HCT116 (cell line): ENCODE measurements around the gene FLT4. TPM values are rescaled to one million over a fixed set of nuclear protein-coding genes. Genes with fewer than 3 reads are reported as not detected.

Experiments used
- ATAC-seq: fragments of 200-7000 bp; cut with Tn5 transposase; 2 replicates; pipeline ENCODE4 v1.9.1; 2020; ENCODE audit warnings: mild to moderate bottlenecking, moderate library complexity
- BruUV-seq: library from RNA; stranded (reverse); fragments of 400-500 nt; replicated peaks from 2 replicates; lab custom pipeline; 2021; lab: Mats Ljungman, UMichigan
- CTCF ChIA-PET: fragments of 300-600 bp; sonication (Branson Sonifier 250); formaldehyde crosslinking; loops from one replicate; lab custom pipeline; 2021; ENCODE audit warnings: antibody characterized with exemption; lab: Charles Lee
- POLR2A ChIA-PET: fragments of 300-600, 350-600 bp; sonication (Branson Sonifier 250); formaldehyde crosslinking; loops from one replicate; lab custom pipeline; 2021; ENCODE audit warnings: antibody characterized with exemption; lab: Charles Lee
- RAD21 ChIA-PET, 2 experiments: fragments of 300-600 bp; sonication (Branson Sonifier 250); formaldehyde crosslinking; loops; one replicate each; lab custom pipeline; 2023; ENCODE audit warnings: low total read pairs in 2 of 2; ENCODE audit not compliant: uncharacterized antibody in 2 of 2, unreplicated experiment in 2 of 2, low non-redundant PET in 1 of 2; lab: Charles Lee
- DNase-seq: peaks from one replicate; pipeline ENCODE4 v3.0.0-alpha.2; 2010; ENCODE audit warnings: low read depth, low spot score
- H2AFZ ChIP-seq: fragments of 200-600 bp; shearing (Covaris generic), sonication (generic); 2 replicates; pipeline ENCODE4 v1.6.1; 2017; ENCODE audit warnings: low read depth, mixed run types, mixed read lengths, antibody characterized with exemption, low read length; ENCODE audit not compliant: poor library complexity, severe bottlenecking
- H3K27ac ChIP-seq: 2 replicates; pipeline ENCODE4 v1.5.1; 2012; ENCODE audit warnings: low read depth, low read length
- H3K27me3 ChIP-seq: fragments of 200-600 bp; sonication (generic); 2 replicates; pipeline ENCODE4 v1.6.1; 2016; ENCODE audit warnings: mixed run types, low read length, mixed read lengths; ENCODE audit not compliant: insufficient read depth
- H3K36me3 ChIP-seq, 2 experiments: fragments of 200-500 bp in 1 of 2; fragments of 200-600 bp in 1 of 2; sonication (Bioruptor generic) in 1 of 2; sonication (generic) in 1 of 2; 2 replicates each; pipeline versions ENCODE4 v1.5.1 to v1.6.1; 2014 to 2016; ENCODE audit warnings: low read length in 2 of 2, inconsistent platforms in 1 of 2, mixed read lengths in 1 of 2, mixed run types in 1 of 2; ENCODE audit not compliant: insufficient read depth in 2 of 2, control insufficient read depth in 1 of 2
- H3K4me1 ChIP-seq, 2 experiments: fragments of 200-600 bp in 1 of 2; sonication (generic) in 1 of 2; 2 replicates each; pipeline versions ENCODE4 v1.5.1 to v1.6.1; 2012 to 2017; ENCODE audit warnings: low read length in 2 of 2, inconsistent platforms in 1 of 2, mild to moderate bottlenecking in 1 of 2, mixed read lengths in 1 of 2, mixed run types in 1 of 2, moderate library complexity in 1 of 2; ENCODE audit not compliant: insufficient read depth in 2 of 2, control insufficient read depth in 1 of 2
- H3K4me2 ChIP-seq: fragments of 200-600 bp; sonication (generic); 2 replicates; pipeline ENCODE4 v1.6.1; 2017; ENCODE audit warnings: mixed run types, low read length, mixed read lengths
- H3K4me3 ChIP-seq, 2 experiments: fragments of 200-600 bp in 1 of 2; sonication (generic) in 1 of 2; replicated peaks in 1 of 2; 2 replicates each; pipeline ENCODE4 v1.5.1; 2011 to 2016; ENCODE audit warnings: low read length in 2 of 2, control low read depth in 1 of 2, low read depth in 1 of 2, mild to moderate bottlenecking in 1 of 2, mixed read lengths in 1 of 2, mixed run types in 1 of 2
- H3K79me2 ChIP-seq: fragments of 200-600 bp; sonication (generic); 2 replicates; pipeline ENCODE4 v1.6.1; 2017; ENCODE audit warnings: mild to moderate bottlenecking, mixed run types, low read length, moderate library complexity, mixed read lengths; ENCODE audit not compliant: insufficient read depth
- H3K9ac ChIP-seq: fragments of 200-600 bp; sonication (generic); 2 replicates; pipeline ENCODE4 v1.6.1; 2016; ENCODE audit warnings: low read length, mixed read lengths
- H3K9me2 ChIP-seq: fragments of 200-600 bp; sonication (generic), shearing (Covaris generic); 2 replicates; pipeline ENCODE4 v1.6.1; 2017; ENCODE audit warnings: mixed run types, mild to moderate bottlenecking, moderate library complexity; ENCODE audit not compliant: insufficient read depth
- H3K9me3 ChIP-seq, 2 experiments: fragments of 200-500 bp in 1 of 2; fragments of 200-600 bp in 1 of 2; sonication (Bioruptor generic) in 1 of 2; sonication (generic) in 1 of 2; 2 replicates each; pipeline ENCODE4 v1.6.1; 2014 to 2017; ENCODE audit warnings: low read length in 2 of 2, mixed read lengths in 2 of 2, inconsistent platforms in 1 of 2, low read depth in 1 of 2, mild to moderate bottlenecking in 1 of 2, mixed run types in 1 of 2, moderate library complexity in 1 of 2; ENCODE audit not compliant: control insufficient read depth in 1 of 2, insufficient read depth in 1 of 2
- H4K20me1 ChIP-seq: fragments of 200-600 bp; sonication (generic), shearing (Covaris generic); 2 replicates; pipeline ENCODE4 v1.6.1; 2017; ENCODE audit warnings: mixed run types, mild to moderate bottlenecking, moderate library complexity; ENCODE audit not compliant: insufficient read depth
- ATF3 ChIP-seq: IDR thresholded peaks from 2 replicates; pipeline ENCODE4 v1.6.1; 2012
- EGR1 ChIP-seq: IDR thresholded peaks from 2 replicates; pipeline ENCODE4 v1.6.1; 2012; ENCODE audit warnings: low read depth
- EZH2phosphoT487 ChIP-seq: fragments of 200-600 bp; IDR thresholded peaks from 2 replicates; pipeline ENCODE4 v1.6.1; 2018; ENCODE audit warnings: antibody characterized with exemption, borderline replicate concordance
- JUND ChIP-seq: IDR thresholded peaks from 2 replicates; pipeline ENCODE4 v1.6.1; 2012
- POLR2A ChIP-seq: IDR thresholded peaks from 2 replicates; pipeline ENCODE4 v1.7.0; 2011; ENCODE audit warnings: borderline replicate concordance; ENCODE audit not compliant: insufficient read depth, insufficient read length; ENCODE audit errors: extremely low read depth
- POLR2AphosphoS5 ChIP-seq: IDR thresholded peaks from 2 replicates; pipeline ENCODE4 v1.6.1; 2011; ENCODE audit warnings: mild to moderate bottlenecking, low read depth, low read length, moderate library complexity
- RAD21 ChIP-seq: IDR thresholded peaks from 2 replicates; pipeline ENCODE4 v1.6.1; 2012; ENCODE audit warnings: low read depth, mild to moderate bottlenecking
- SIN3A ChIP-seq: IDR thresholded peaks from 2 replicates; pipeline ENCODE4 v1.6.1; 2012; ENCODE audit warnings: low read depth
- YY1 ChIP-seq: IDR thresholded peaks from 2 replicates; pipeline ENCODE4 v1.6.1; 2011; ENCODE audit warnings: low read length, low read depth, moderate library complexity, mild to moderate bottlenecking; ENCODE audit not compliant: insufficient replicate concordance; ENCODE audit errors: extremely low read depth
- ZFX ChIP-seq: fragments of 450-650 bp; IDR thresholded peaks from 2 replicates; pipeline ENCODE4 v1.6.1; 2017
- ZNF274 ChIP-seq: fragments of 200-500 bp; sonication (Bioruptor generic); IDR thresholded peaks from 2 replicates; pipeline ENCODE4 v1.6.1; 2014; ENCODE audit warnings: mild to moderate bottlenecking, low read depth, low read length, inconsistent platforms
- intact Hi-C: fragments of 100-400 bp; cut with micrococcal nuclease; formaldehyde crosslinking; loops from 2 replicates; pipeline ENCODE4 v1.10.0; 2022
- total RNA-seq: library from RNA; stranded (reverse); gene quantifications from one replicate; pipeline ENCODE4 v1.2.1, GENCODE V29; 2021; ENCODE audit not compliant: unreplicated experiment

Gene FLT4
- total RNA-seq, 1 experiment from 2014 or later: 0.17 TPM

- no peaks in the 10 kb centered on the region for H3K9me3 ChIP-seq
- no peaks in the 10 kb centered on the region for H3K27me3 ChIP-seq
- intact Hi-C loops: no loop called here
- no TSS peak for BruUV-seq
- no peak for ATAC-seq
- TF ChIP-seq JUND (no peak), ZFX (no peak), RAD21 (no peak)
- TF ChIP-seq, all 23 proteins: peak for 0
- no peak overlapping the region for H3K27ac ChIP-seq
- POLR2A ChIA-PET: no interaction called here
- CTCF ChIA-PET: no interaction called here
- H3K4me3 ChIP-seq: no peak overlapping the region
- RAD21 ChIA-PET: no interaction called here
- H3K9me2 ChIP-seq: no peaks in the 10 kb centered on the region
- no peaks in the 10 kb centered on the region for H3K4me1 ChIP-seq
- no peak for DNase-seq
- H3K4me2 ChIP-seq: no peak overlapping the region
- H3K79me2 ChIP-seq: no peaks in the 10 kb centered on the region
- H2AFZ ChIP-seq: no peak overlapping the region
- peaks cover 14% of the 10 kb centered on the region in 2 experiments; a peak in 3 of 4 replicates for H3K36me3 ChIP-seq
- 0 out of 2 replicates have a peak, but pooled peaks cover 9% of the 10 kb centered on the region for H4K20me1 ChIP-seq
- no peak overlapping the region for H3K9ac ChIP-seq
Measured at GRCh38 chr5:180575571-180575970, 73.8 kb downstream of the FLT4 start.

- Histone ChIP-seq H3K4me3 (no peak overlapping the region), H4K20me1 (no peaks in the 10 kb centered on the region), H2AFZ (no peak overlapping the region), H3K9me3 (no peaks in the 10 kb centered on the region), H3K27me3 (no peaks in the 10 kb centered on the region), H3K4me1 (no peaks in the 10 kb centered on the region)
- intact Hi-C loops: no loop called here
- no peak for ATAC-seq
- DNase-seq: no peak
- TF ChIP-seq POLR2A (no peak), YY1 (no peak), SIN3A (no peak), ZNF274 (no peak), EGR1 (no peak), ATF3 (no peak), EZH2phosphoT487 (no peak), POLR2AphosphoS5 (no peak)
- TF ChIP-seq, all 23 proteins: peak for 0
- Histone ChIP-seq H3K36me3 (peaks cover 25 to 37% of the 10 kb centered on the region in 2 experiments), H3K9ac (no peak overlapping the region), H3K27ac (no peak overlapping the region), H3K79me2 (no peaks in the 10 kb centered on the region), H3K9me2 (no peaks in the 10 kb centered on the region), H3K4me2 (no peak overlapping the region)
- RAD21 ChIA-PET: no interaction called here
- POLR2A ChIA-PET: no interaction called here
- BruUV-seq: no TSS peak
- CTCF ChIA-PET: no interaction called here
Measured at GRCh38 chr5:180568914-180569313, 80.5 kb downstream of the FLT4 start.
